ENCODE measurements around the gene GABPB1. TPM values are rescaled to one million over a fixed set of nuclear protein-coding genes. Genes with fewer than 3 reads are reported as not detected.

Gene GABPB1
- total RNA-seq, 2 experiments from 2014 or later = 30.0 to 34.9 TPM

DNA sequence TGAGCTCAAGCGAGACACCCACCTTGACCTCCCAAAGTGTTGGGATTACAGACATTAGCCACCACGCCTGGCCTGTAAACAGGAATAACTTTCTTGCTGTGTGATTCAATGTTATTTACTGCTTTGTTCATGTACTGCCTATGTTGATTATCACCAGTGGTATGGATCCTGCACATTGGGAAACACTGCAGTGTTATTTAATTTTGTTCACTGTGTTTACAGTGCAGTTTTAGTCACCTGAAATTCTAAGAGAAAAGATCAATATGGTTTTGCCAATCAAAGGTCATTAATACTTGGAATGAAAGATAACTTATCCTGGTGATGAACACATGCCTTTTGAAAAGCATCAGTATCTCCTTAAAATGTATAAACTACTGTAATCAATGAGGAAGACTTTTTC is 8.6 kb upstream of the GABPB1 start:
- H3K27ac Mint-ChIP-seq = no peak overlapping the region
- ChIA-PET CTCF (no interaction called here), POLR2A (no interaction called here)
- H3K9me3 Mint-ChIP-seq = no peaks in the 10 kb centered on the region
- DNase-seq = no peak
- H3K4me3 Mint-ChIP-seq = no peak overlapping the region
- no peaks in the 10 kb centered on the region for H3K27me3 Mint-ChIP-seq
- peaks cover 11% of the 10 kb centered on the region for H3K4me1 Mint-ChIP-seq
- peaks cover 26% of the 10 kb centered on the region for H3K36me3 Mint-ChIP-seq (ENCODE audit: low read depth)

DNA sequence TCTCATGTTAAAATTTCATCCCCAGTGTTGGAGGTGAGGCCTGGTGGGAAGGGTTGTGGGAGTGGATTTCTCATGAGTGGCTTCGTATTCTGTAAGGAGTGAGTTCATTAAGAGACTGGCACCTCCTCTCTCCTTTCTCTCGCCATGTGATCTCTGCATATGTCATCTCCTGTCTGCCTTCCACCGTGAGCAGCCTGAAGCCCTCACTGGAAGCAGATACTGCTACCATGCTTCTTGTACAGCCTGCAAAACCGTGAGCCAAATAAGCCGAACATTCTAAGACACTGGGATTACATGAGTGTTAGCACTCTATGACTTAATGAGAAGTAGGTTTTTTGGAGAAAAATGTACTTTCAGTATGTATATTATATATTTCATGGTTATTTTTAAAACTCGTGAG is 6.8 kb upstream of the GABPB1 start:
- CTCF ChIA-PET = no interaction called here
- no peak overlapping the region for H3K4me3 Mint-ChIP-seq
- peaks cover 36% of the 10 kb centered on the region for H3K36me3 Mint-ChIP-seq (ENCODE audit: low read depth)
- POLR2A ChIA-PET = no interaction called here
- no peak overlapping the region for H3K27ac Mint-ChIP-seq
- H3K27me3 Mint-ChIP-seq = no peaks in the 10 kb centered on the region
- peaks cover 21% of the 10 kb centered on the region for H3K4me1 Mint-ChIP-seq
- no peak for DNase-seq
- no peaks in the 10 kb centered on the region for H3K9me3 Mint-ChIP-seq

DNA sequence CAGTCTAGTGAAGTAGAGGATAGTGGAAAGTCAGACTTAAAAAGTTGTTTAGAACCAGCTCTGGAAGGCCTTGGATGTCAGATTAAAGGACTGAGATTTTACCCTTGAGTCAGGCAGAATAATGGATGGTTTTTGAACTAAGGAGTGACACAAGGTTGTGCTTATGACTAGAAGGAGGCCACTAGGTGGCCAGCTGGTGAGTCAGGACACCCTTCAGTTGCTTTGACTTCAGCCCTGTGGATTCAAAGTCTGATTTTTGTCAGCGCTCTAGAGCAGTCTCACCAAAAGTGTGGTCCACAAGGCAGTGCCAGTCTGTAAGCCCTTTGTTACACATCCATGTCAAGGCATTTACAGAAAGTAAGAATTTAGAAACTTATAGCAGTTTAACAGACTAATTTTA is 3.8 kb upstream of the GABPB1 start:
- Mint-ChIP-seq H3K27me3 (no peaks in the 10 kb centered on the region), H3K4me3 (no peak overlapping the region), H3K4me1 (peaks cover 24% of the 10 kb centered on the region), H3K27ac (no peak overlapping the region), H3K9me3 (no peaks in the 10 kb centered on the region), H3K36me3 (ENCODE audit: low read depth) (peaks cover 45% of the 10 kb centered on the region)
- CTCF ChIA-PET = no interaction called here
- POLR2A ChIA-PET = no interaction called here
- peak; percentile 24 for DNase-seq

DNA sequence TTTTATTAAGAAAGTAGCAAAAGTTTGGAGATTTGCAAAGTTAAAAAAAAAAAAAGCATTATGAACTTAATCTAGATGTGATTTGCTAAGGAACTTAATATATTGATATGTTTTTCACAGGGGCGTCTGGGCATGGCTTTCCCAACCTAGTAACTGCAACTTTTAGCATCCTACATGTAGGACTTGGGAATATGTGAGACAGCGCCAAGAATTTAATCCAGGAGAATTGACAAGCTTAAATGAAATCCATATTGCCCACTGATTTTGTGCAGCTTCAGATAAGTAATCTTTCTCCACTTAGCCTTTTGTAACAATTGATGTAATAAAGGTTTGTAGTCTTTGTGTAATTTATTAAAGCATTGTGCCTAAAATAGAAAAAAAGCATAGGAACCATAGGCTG is 982 bp upstream of the GABPB1 start:
- Mint-ChIP-seq H3K4me1 (peaks cover 35% of the 10 kb centered on the region), H3K36me3 (ENCODE audit: low read depth) (peaks cover 59% of the 10 kb centered on the region), H3K9me3 (no peaks in the 10 kb centered on the region), H3K27me3 (no peaks in the 10 kb centered on the region), H3K27ac (peak overlapping the region; percentile 99), H3K4me3 (peak overlapping the region; percentile 82)
- DNase-seq = no peak
- ChIA-PET POLR2A (no interaction called here), CTCF (interaction anchor here (0.9 to 1.8 kb wide), 5 partner anchors 10 to 1475 kb away, joined by 3 to 9 read pairs (median 4); no protein-coding TSS in a partner anchor)

DNA sequence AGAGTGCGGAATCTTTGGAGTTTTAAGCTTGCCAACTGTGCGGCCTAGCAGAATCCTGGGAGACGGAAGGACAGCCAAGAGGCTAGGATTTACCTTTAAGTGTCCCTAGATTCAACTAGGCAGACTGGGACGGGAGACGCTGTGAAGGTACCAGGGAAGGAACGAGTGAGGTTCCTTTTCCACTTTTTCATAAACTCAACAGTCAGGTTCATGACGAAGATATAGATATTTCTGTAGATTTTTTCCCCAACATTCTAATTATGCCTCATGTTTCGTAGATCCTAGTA is 564 bp upstream of the GABPB1 start:
- H3K4me3 Mint-ChIP-seq = peak overlapping the region; percentile 82
- peak overlapping the region; percentile 99 for H3K27ac Mint-ChIP-seq
- no peaks in the 10 kb centered on the region for H3K9me3 Mint-ChIP-seq
- ChIA-PET CTCF (interaction anchor here (1.2 to 1.3 kb wide), 3 partner anchors 9 to 273 kb away, joined by 3 to 4 read pairs (median 4); no protein-coding TSS in a partner anchor), POLR2A (interaction anchor here (0.6 to 0.7 kb wide), 2 partner anchors 115 to 525 kb away, joined by 3 to 4 read pairs; no protein-coding TSS in a partner anchor)
- H3K27me3 Mint-ChIP-seq = no peaks in the 10 kb centered on the region
- H3K36me3 Mint-ChIP-seq (ENCODE audit: low read depth) = peaks cover 59% of the 10 kb centered on the region
- DNase-seq = no peak
- H3K4me1 Mint-ChIP-seq = peaks cover 39% of the 10 kb centered on the region

DNA sequence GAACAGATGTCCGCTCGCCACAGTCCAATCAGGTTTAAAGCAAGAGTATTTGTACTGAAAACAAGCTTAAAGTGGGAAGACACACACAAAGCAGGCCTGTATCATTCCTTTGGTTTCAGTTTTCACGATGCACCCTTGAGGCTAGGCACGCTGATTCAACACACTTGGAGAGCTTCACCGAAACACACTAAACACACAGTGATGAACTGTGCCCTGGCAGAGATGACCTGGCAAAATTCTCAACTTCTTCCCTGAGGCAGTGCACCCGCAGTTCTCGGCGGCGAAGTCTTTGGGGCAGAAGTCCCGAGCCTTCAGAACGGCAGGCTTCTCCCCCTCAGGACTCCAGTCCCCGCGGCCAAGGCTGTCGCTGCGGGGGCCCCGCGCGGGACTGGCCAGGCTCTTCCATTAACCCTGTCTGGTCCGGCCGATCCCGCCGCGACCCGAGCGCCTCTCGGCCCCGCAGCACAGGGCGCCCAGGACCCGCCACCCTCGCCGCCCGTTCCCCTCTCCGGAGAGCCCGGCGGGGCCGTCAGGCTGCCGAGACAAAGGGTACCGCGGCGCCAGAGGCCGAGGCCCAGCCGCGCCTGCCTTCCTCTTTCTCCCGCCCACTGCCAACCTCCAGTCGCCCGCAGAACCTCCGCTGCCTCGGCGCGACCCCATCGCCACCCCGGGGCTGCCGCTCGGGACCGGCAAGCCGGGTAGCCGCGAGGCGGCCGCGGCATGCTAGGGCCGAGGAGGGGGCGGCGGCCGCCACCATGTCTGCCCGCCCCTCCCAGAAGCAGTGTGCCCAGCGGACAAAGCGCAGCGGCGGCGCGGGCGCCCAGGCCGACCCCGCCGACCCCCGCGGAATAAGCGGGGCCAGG is 792 bp downstream of the GABPB1 start:
- Mint-ChIP-seq H3K36me3 (ENCODE audit: low read depth) (peaks cover 58% of the 10 kb centered on the region), H3K9me3 (no peaks in the 10 kb centered on the region), H3K27ac (peak overlapping the region; percentile 99), H3K27me3 (no peaks in the 10 kb centered on the region), H3K4me1 (peaks cover 46% of the 10 kb centered on the region), H3K4me3 (peak overlapping the region; percentile 82)
- ChIA-PET POLR2A (interaction anchor here (0.6 to 0.7 kb wide), 4 partner anchors 77 to 332 kb away, joined by 3 to 5 read pairs (median 4); no protein-coding TSS in a partner anchor), CTCF (interaction anchor here (0.7 to 1.2 kb wide), 2 partner anchors 7 to 56 kb away, joined by 4 read pairs; no protein-coding TSS in a partner anchor)
- peak; percentile 69 for DNase-seq

DNA sequence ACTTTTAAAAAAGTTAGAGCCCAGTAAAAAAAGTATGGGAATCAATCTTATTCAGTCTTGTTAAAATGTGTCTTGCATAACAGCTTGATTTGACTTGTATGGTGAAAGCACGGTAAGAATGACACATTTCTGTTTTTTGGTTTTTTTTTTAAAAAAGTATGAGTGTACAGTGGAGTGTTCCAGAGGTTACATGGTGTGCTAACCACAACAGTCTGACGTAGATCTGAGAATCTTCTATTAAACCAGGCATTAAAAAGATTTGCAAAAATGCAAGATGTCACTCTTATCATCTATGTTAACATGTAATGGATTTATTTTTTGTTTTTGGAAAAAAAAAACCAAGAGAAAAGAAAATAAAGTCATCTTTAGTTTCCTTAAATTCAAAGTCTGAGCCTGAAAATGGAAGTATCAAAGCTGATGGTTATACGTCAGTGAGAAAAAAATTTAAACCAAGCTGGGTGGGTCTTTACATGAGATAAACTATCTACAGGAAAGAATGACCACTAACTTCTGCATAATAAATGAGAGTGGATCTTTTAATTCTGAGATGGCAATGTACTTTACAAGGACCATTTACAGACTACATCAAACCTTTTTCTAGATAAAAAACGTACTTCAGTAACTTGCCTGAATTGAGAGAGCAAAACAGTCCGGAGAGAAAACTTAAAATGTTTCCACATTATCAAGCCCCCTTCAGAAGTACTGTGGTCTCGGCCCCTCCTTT is 1.6 kb downstream of the GABPB1 start:
- H3K36me3 Mint-ChIP-seq (ENCODE audit: low read depth) = peaks cover 54% of the 10 kb centered on the region
- H3K9me3 Mint-ChIP-seq = no peaks in the 10 kb centered on the region
- H3K27ac Mint-ChIP-seq = peak overlapping the region; percentile 99
- H3K27me3 Mint-ChIP-seq = no peaks in the 10 kb centered on the region
- CTCF ChIA-PET = interaction anchor here (0.6 to 0.7 kb wide), 3 partner anchors 57 to 826 kb away, joined by 3 to 5 read pairs (median 4); no protein-coding TSS in a partner anchor
- DNase-seq = peak; percentile 43
- POLR2A ChIA-PET = interaction anchor here (0.6 kb wide), 4 partner anchors 73 to 333 kb away, joined by 3 to 4 read pairs (median 4); no protein-coding TSS in a partner anchor
- H3K4me3 Mint-ChIP-seq = peak overlapping the region; percentile 82
- peaks cover 45% of the 10 kb centered on the region for H3K4me1 Mint-ChIP-seq

DNA sequence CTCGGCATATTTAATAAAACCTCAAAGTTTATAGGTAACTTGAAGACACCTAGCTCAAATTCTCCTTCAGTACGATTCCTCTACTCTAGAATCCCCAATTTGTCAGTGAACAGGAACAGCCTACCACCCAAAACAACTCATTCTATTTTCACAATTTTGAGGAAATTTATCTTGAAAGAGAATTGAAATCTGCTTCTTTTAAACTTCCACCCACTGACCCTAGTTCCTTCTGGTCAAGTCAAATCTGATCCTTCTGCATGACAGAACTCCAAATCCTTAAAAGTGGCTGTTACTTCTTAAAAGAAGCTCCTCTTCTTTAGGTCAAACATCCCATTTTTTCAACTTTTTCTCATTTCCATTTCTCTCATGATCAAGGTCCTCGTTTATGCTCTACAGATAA is 4.4 kb downstream of the GABPB1 start:
- H3K9me3 Mint-ChIP-seq = no peaks in the 10 kb centered on the region
- peak overlapping the region; percentile 46 for H3K27ac Mint-ChIP-seq
- peak overlapping the region; percentile 69 for H3K4me3 Mint-ChIP-seq
- H3K36me3 Mint-ChIP-seq (ENCODE audit: low read depth) = peaks cover 42% of the 10 kb centered on the region
- peaks cover 43% of the 10 kb centered on the region for H3K4me1 Mint-ChIP-seq
- no peaks in the 10 kb centered on the region for H3K27me3 Mint-ChIP-seq
- no peak for DNase-seq
- ChIA-PET CTCF (interaction anchor here (1.0 to 2.2 kb wide), 3 partner anchors 8 to 213 kb away, joined by 3 to 9 read pairs (median 4); no protein-coding TSS in a partner anchor), POLR2A (no interaction called here)

DNA sequence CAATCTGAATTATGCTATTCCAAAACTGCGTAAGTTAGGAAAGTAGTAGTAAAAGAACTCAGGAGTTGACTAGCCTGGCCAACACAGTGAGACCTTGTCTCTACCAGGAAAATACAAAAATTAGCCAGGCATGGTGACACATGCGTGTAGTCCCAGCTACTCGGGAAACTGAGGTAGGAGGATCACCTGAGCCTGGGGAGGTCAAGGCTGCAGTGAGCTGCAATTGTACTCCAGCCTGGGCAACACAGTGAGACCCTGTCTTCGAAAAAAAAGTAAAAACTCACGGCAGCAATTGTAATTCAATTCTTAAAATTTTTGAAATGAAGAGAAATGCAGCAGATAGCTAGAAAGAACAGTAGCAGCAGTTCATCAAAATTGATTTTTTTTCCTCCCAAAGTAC is 9.7 kb downstream of the GABPB1 start:
- H3K27ac Mint-ChIP-seq = no peak overlapping the region
- no peaks in the 10 kb centered on the region for H3K27me3 Mint-ChIP-seq
- H3K36me3 Mint-ChIP-seq (ENCODE audit: low read depth) = peaks cover 14% of the 10 kb centered on the region
- peaks cover 35% of the 10 kb centered on the region for H3K4me1 Mint-ChIP-seq
- ChIA-PET POLR2A (interaction anchor here (0.6 kb wide), 1 partner anchor 112 kb away, joined by 7 read pairs; no protein-coding TSS in a partner anchor), CTCF (no interaction called here)
- H3K9me3 Mint-ChIP-seq = no peaks in the 10 kb centered on the region
- no peak for DNase-seq
- H3K4me3 Mint-ChIP-seq = no peak overlapping the region

DNA sequence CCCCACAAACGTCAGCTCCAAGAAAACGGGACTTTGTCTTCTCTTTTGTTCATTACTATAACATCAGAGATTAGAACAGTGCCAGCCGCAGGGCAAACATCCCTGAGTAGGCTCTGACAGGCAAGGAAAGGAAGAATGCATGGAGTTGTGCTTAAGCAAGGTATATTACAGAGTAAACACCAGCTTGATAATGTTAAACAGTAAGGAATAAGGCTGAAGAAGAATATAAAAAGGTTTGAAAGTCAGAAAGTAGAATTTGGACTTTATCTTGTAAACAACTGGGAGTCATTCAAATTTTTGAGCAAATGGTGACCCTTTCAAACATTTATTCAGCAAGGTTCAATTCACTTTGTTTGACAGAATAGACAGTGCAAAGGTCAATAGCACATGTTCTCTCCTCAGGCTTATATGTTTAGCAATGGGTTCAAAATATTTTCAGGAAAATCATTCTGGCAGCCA is 11.0 kb downstream of the GABPB1 start:
- Mint-ChIP-seq H3K27ac (no peak overlapping the region), H3K9me3 (no peaks in the 10 kb centered on the region), H3K27me3 (no peaks in the 10 kb centered on the region)

DNA sequence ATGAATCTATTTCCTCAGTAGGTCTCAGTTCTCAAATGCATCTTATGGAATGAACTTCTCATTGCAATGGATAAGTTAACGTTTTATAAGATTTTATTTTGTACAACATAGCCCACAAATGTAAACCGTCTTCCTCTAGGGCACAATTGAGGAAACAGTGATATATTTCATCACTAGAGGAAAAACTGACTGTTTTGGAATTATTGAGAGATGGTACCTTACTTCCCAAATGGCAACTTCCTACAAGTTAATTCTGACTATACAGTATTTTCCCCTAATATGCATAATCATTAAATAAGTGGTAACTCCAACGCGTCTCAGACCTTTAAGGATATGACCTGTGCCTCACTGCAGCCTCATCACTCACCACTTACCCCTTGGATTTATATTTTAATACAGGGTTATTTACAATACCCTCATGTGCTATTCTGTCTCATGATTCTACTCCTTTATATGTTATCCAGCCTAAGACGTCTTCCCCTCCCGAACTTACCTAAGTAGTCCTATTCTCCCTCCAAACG is 13.3 kb downstream of the GABPB1 start:
- CTCF ChIA-PET = interaction anchor here (2.1 kb wide), 1 partner anchor 9 kb away, joined by 9 read pairs; no protein-coding TSS in a partner anchor

More for the DNA sequence above, 11.0 kb downstream of the GABPB1 start:
- peaks cover 26% of the 10 kb centered on the region for H3K4me1 Mint-ChIP-seq
- H3K4me3 Mint-ChIP-seq = no peak overlapping the region
- CTCF ChIA-PET = interaction anchor here (0.6 to 0.7 kb wide), 2 partner anchors 27 to 145 kb away, joined by 3 read pairs; no protein-coding TSS in a partner anchor
- no peak for DNase-seq
- POLR2A ChIA-PET = no interaction called here
- H3K36me3 Mint-ChIP-seq (ENCODE audit: low read depth) = peaks cover 16% of the 10 kb centered on the region

DNA sequence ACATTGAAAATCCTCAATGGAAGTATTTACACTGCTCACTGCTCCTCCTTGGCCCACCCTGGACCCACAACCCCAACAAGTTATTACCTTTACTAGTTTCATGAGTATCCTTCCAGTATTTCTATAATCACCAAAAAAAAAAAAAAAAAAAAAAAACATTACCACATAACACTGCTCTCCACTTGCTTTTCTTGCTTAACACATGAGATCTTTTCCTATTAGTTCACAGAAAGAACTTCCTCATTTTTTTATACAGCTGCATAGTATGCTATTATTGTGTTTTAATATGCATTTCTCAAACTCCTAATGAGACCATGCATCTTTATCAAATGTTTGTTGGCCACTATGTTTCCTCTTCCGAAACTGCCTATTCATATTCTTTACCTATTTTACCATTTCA is 14.6 kb downstream of the GABPB1 start:
- peaks cover 25% of the 10 kb centered on the region for H3K36me3 Mint-ChIP-seq (ENCODE audit: low read depth)
- CTCF ChIA-PET = interaction anchor here (0.6 to 3.6 kb wide), 4 partner anchors 11 to 302 kb away, joined by 3 to 14 read pairs (median 5); no protein-coding TSS in a partner anchor

More for the DNA sequence above, 13.3 kb downstream of the GABPB1 start:
- H3K4me3 Mint-ChIP-seq = no peak overlapping the region
- no peak for DNase-seq
- POLR2A ChIA-PET = no interaction called here
- H3K9me3 Mint-ChIP-seq = no peaks in the 10 kb centered on the region
- H3K4me1 Mint-ChIP-seq = peaks cover 23% of the 10 kb centered on the region
- no peaks in the 10 kb centered on the region for H3K27me3 Mint-ChIP-seq
- H3K36me3 Mint-ChIP-seq (ENCODE audit: low read depth) = peaks cover 25% of the 10 kb centered on the region
- H3K27ac Mint-ChIP-seq = no peak overlapping the region

More for the DNA sequence above, 14.6 kb downstream of the GABPB1 start:
- peaks cover 16% of the 10 kb centered on the region for H3K4me1 Mint-ChIP-seq
- no peaks in the 10 kb centered on the region for H3K27me3 Mint-ChIP-seq
- no peak overlapping the region for H3K4me3 Mint-ChIP-seq
- DNase-seq = no peak
- POLR2A ChIA-PET = no interaction called here
- no peak overlapping the region for H3K27ac Mint-ChIP-seq
- no peaks in the 10 kb centered on the region for H3K9me3 Mint-ChIP-seq

Data from activated CD4-positive, alpha-beta T cell treated with anti-CD3 and anti-CD28 coated beads, Interleukin-2, amount 10 ng/mL, durations not matched to agents 7 days and 5 days (primary cell).